Brain microvascular endothelial cell (primary cell): ENCODE data around the gene GRM5.

Experiments
- DNase-seq: peaks from one replicate; pipeline ENCODE4 v3.0.0-alpha.2; 2020
- H3K27ac ChIP-seq: fragments of 250-450 bp; sonication (Bioruptor Pico); 2 replicates; pipeline ENCODE4 v1.5.1; 2020; ENCODE audit warnings: mild to moderate bottlenecking, moderate library complexity
- H3K27me3 ChIP-seq: fragments of 250-450 bp; sonication (Bioruptor Pico); replicated peaks from 2 replicates; pipeline ENCODE4 v1.5.1; 2020; ENCODE audit warnings: mild to moderate bottlenecking
- H3K36me3 ChIP-seq: fragments of 250-450 bp; sonication (Bioruptor Pico); replicated peaks from 2 replicates; pipeline ENCODE4 v1.5.1; 2020; ENCODE audit warnings: mild to moderate bottlenecking
- H3K4me3 ChIP-seq: 2 replicates; pipeline ENCODE4 v1.5.1; 2011; ENCODE audit warnings: low read depth, mild to moderate bottlenecking, control low read depth, low read length, moderate library complexity
- CTCF ChIP-seq: IDR thresholded peaks from 2 replicates; pipeline ENCODE4 v1.5.1; 2011; ENCODE audit warnings: low read depth, mild to moderate bottlenecking, moderate library complexity, low read length, control low read depth, inconsistent platforms; ENCODE audit errors: missing control alignments
- in situ Hi-C: cut with HindIII; loops from 2 replicates; pipeline ENCODE4 v1.10.0; 2017; ENCODE audit warnings: low sequenced_read_pairs, low pct_ligation_motif_present

The GRM5 gene

GRCh38 chr11:88523386-88524071 lies 542.3 kb downstream of the GRM5 start:
- in situ Hi-C loops: no loop called here
- no peak overlapping the region for H3K27ac ChIP-seq
- H3K36me3 ChIP-seq: no peaks in the 10 kb centered on the region
- no peak for TF ChIP-seq CTCF
- DNase-seq: no peak
- H3K27me3 ChIP-seq: no peaks in the 10 kb centered on the region
- H3K4me3 ChIP-seq: no peak overlapping the region

GRCh38 chr11:88522624-88523385 lies 543.0 kb downstream of the GRM5 start:
- in situ Hi-C loops: no loop called here
- no peak overlapping the region for H3K4me3 ChIP-seq
- no peak for DNase-seq
- TF ChIP-seq CTCF: no peak
- H3K27ac ChIP-seq: no peak overlapping the region
- no peaks in the 10 kb centered on the region for H3K27me3 ChIP-seq
- H3K36me3 ChIP-seq: no peaks in the 10 kb centered on the region

GRCh38 chr11:88521799-88522201 lies 544.0 kb downstream of the GRM5 start:
- no peak for DNase-seq
- no peak for TF ChIP-seq CTCF
- in situ Hi-C loops: no loop called here
- H3K27ac ChIP-seq: peak overlapping the region; percentile 12
- H3K36me3 ChIP-seq: no peaks in the 10 kb centered on the region
- no peak overlapping the region for H3K4me3 ChIP-seq
- H3K27me3 ChIP-seq: no peaks in the 10 kb centered on the region

GRCh38 chr11:88521399-88521798 lies 544.4 kb downstream of the GRM5 start:
- DNase-seq: peak; percentile 55
- no peaks in the 10 kb centered on the region for H3K36me3 ChIP-seq
- TF ChIP-seq CTCF: no peak
- H3K4me3 ChIP-seq: no peak overlapping the region
- in situ Hi-C loops: no loop called here
- H3K27me3 ChIP-seq: no peaks in the 10 kb centered on the region
- H3K27ac ChIP-seq: peak overlapping the region; percentile 14

GRCh38 chr11:88520391-88520790 lies 545.4 kb downstream of the GRM5 start:
- H3K4me3 ChIP-seq: no peak overlapping the region
- in situ Hi-C loops: no loop called here
- TF ChIP-seq CTCF: no peak
- no peaks in the 10 kb centered on the region for H3K36me3 ChIP-seq
- H3K27ac ChIP-seq: no peak overlapping the region
- H3K27me3 ChIP-seq: no peaks in the 10 kb centered on the region
- no peak for DNase-seq
